SH-SY5Y (cell line): ENCODE results near the gene VIP.

Source experiments
- GATA2 ChIP-seq: IDR thresholded peaks from 2 replicates; pipeline ENCODE4 v1.6.1; 2011; ENCODE audit warnings: mild to moderate bottlenecking, low read depth, low read length
- GATA3 ChIP-seq: IDR thresholded peaks from 2 replicates; pipeline ENCODE4 v1.6.1; 2011; ENCODE audit warnings: low read depth, mild to moderate bottlenecking, low read length, moderate library complexity

The VIP gene

DNA sequence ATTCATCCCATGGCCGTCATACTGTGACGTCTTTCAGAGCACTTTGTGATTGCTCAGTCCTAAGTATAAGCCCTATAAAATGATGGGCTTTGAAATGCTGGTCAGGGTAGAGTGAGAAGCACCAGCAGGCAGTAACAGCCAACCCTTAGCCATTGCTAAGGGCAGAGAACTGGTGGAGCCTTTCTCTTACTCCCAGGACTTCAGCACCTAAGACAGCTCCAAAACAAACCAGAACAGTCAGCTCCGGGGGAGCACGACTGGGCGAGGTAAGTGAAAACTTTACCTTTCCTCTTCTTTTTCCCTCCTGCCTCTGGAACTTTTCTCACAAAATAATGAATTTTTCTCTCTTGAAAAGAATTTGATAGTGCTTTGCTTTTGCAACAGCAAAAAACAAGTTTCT is at the start of gene VIP:
TSS of gene VIP (plus strand) at position 104 of the 400 bp plus-strand sequence. CDS start 1,381 bp downstream, outside the sequence.
- TF ChIP-seq GATA3 (no peak), GATA2 (no peak)

DNA sequence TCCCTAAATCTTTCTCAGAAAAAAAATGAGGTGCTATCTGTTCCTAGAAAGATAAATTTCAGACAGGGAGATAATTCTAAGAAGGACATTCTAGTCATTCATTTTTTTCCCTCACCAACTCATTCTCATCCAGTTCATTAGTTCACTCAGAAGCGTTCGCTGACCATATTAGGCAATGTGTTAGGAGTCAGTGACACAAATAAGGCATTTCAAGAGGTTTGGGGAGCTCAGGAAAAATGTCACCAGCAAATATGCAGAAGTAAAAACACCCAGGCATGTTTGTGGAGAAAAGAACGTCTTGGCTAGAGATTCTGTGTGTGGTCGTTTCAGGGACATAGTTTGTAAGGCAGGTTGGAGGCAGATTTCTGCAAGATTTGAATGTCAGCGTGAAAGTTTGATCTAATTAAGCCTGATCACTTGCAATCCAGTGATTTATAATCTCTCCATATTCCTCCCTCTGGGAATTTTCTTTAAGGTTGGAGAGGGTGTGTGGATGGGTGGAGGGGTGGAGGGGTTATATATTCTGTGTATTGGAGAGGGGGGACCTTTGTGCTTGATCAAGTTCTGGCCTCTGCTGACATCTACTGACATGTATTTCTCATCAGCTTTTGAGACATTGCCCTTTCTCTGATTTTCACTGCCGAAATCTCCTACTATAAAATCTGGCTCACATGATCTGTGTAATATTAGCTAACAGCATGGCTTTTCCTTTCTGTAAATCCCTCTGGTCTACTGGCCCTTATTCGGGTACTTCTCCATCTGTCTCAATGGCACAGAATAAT is 49.3 kb upstream of the VIP start:
- TF ChIP-seq GATA2 (no peak), GATA3 (no peak)

- TF ChIP-seq GATA2 (no peak), GATA3 (no peak)
These were observed 48.7 kb upstream of the VIP start for GRCh38 chr6:152701863-152702401.

DNA sequence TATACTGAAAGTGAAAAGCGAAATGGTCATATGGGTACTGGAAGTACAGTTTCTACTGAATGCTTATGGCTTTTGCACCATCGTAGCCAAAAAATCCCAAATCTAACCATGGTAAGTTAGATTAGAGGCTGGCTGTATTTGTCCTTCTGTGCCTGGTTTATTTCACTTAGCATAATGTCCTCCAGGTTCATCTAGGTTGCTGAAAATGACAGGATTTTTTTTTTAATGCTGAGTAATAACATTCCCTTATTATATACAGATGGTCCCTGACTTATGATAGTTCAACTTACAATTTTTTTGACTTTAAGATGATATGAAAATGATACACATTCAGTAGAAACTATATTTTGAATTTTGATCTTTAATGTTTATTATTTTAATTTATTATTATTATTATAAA is 45.3 kb upstream of the VIP start:
- TF ChIP-seq GATA3 (no peak), GATA2 (no peak)

GRCh38 chr6:152716322-152716721 is 34.3 kb upstream of the VIP start:
- TF ChIP-seq GATA2 (no peak), GATA3 (no peak)

DNA sequence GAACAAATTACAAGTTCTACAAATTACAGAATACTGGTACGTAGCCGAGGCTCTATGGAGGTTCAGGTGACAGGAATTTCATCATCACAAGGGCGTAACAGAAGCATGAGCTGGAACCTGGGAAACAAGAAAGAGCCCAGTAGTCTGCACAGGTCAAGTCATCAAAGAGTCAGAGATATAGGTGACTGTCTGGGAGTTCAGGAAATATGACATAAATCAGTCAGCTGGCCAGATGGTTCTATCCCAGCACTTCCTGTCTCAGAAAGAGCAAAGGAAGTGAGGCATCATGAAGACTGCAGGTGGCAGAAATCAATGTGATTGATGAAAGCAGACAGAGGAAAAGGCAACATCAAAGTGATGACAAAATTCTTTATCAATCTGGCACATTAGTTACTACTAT is 29.6 kb upstream of the VIP start:
- TF ChIP-seq GATA3 (no peak), GATA2 (no peak)

DNA sequence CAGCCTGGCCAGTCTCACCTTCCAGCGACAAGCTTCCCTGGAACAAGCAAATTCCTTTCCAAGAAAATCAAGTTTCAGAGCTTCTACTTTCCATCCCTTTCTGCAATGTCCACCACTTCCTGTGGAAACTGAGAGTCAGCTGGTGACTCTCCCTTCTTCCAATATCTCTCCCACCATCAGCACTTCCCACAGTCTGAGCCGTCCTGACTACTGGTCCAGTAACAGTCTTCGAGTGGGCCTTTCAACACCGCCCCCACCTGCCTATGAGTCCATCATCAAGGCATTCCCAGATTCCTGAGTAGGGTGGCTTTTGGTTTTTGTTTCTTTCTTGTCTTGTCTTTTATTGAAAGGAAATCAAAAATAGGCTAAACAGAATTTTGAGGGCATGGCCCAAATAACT is 28.6 kb upstream of the VIP start:
- no peak for TF ChIP-seq GATA2
- TF ChIP-seq GATA3: no peak

DNA sequence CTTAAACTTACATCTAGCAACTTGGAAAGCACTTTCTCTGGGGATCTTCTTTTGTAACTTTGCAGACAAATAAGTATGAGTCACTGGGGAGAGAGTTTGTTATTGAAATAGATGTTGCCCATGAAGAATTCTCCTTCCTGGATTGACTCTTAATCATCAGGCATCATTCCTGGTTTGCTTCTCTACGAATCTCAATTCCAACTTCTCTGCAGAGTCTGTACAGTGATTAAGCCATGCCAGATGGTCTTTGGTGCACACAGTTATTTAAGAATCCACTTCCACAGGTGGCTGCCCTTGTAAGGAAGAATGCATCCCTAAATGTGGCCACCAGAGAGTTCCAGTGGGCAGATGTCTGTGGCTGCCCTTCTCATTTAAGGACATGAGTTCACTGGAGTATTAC is 27.2 kb upstream of the VIP start:
- TF ChIP-seq GATA2: no peak
- TF ChIP-seq GATA3: no peak

DNA sequence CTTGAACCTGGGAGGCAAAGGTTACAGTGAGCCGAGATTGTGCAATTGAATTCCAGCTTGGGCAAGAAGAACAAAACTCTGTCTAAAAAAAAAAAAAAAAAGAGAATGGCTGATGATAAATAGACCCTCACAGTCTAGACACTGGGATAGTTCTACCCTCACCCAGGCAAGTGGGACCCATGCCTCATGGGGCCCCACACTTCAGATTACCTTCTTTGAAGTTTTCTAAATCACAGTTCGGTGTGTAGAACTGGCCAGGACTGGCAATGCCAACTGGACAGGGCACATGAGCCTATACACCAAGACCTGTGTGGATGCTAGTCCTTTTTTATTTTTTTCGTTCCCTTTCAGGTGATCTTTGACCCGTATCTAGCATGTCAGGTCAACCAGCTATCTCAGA is 24.3 kb upstream of the VIP start:
- no peak for TF ChIP-seq GATA3
- TF ChIP-seq GATA2: no peak

GRCh38 chr6:152727507-152727906 is 23.1 kb upstream of the VIP start:
- TF ChIP-seq GATA3 (no peak), GATA2 (no peak)

DNA sequence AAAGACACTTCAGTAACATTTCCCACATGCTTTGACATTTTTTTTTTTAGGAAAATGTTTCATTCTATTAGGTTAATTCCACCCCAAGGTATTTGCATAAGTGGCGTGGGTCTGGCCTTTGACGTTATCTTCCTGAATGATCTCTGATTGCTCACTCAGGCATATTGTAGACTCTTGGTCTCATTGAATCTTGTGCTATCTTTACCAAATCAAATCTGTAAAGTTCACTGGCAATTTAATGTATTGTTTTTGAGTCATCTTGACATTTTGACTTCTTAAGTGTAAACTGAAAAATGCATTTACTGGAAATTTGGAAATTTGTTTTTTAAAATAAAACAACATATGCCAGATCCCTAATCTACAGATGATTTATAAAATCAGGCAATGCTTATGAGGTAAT is 16.0 kb upstream of the VIP start:
- TF ChIP-seq GATA2: peak; percentile 69; the same call in 1 of the 2 replicates
- peak; percentile 90 for TF ChIP-seq GATA3

DNA sequence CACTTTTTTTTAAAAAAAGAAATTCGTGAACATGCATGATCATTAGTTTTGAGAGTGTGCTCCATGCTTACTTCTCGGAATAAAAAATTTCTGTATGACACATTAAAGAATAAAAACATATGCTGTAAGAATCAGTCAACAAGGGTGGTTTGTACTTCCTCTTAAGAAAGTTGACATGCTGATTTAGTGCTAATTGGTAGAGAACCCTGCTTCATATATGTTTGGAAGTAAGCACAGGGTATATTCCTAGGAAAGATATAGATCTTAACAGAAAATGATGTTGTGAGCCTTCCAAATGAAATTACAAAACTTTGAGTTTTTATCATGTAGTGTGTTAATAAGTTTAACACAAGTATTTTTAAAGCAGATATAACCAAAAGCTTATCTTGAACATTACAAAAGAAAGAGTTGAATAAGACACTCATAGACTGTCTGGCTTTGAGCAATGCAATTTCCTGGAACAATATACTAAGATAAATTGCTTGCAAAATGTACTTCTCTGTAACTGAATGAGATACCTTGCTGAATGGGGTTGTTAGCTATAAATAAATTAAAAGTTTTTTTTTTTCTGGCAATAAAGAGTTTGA is 13.8 kb upstream of the VIP start:
- TF ChIP-seq GATA3: no peak
- TF ChIP-seq GATA2: no peak

DNA sequence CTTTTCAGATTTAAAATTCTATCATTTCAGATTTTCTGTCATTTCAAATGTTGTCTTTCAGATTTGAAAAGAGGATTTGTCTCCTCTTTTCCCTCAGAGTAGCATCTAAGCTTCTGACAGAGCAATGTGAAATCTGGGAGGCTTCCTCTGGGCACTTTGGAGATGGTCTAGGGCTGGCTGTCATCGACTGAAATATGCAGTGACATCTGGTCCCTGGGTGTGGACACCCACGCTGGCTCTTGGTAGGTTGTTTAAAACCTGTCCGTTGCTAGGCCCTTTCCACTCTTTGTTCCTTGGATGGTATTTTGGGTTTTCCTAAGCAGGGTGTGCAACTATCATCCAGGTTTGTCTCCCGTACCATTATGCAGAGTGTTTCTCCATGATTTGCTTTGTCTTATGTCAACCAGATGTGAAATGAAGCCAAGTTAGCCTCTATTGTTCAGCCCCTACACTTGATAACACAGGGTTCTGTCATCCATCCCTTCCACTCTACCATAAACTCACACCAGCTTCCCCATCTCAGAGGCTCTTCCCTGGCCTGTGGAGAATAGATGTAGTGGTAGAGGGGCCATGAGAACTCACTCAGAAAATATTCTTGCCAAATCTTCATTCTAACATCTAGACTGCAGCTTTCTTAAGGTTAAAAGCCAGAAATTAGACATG is 5.0 kb upstream of the VIP start:
- TF ChIP-seq GATA3 (no peak), GATA2 (no peak)

DNA sequence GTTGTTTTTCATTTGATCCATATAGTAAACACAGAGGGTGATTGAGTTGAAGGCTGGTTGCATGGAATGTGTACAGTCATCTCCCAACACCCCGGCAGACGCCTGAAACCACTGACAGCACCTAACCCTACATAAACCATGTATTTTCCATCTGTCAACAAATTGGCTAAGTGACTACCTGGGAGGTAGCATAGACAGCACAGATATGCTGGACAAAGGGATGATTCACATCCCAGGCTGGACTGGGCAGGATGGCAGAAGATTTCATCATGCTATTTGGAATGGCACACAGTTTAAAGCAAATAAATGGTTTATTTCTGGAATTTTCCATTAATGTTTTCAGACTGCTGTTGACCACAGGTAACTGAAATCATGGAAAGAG is 4.4 kb upstream of the VIP start:
- no peak for TF ChIP-seq GATA3
- TF ChIP-seq GATA2: no peak

- no peak for TF ChIP-seq GATA3
- no peak for TF ChIP-seq GATA2
These were observed 1.8 kb upstream of the VIP start for GRCh38 chr6:152748843-152749242.

DNA sequence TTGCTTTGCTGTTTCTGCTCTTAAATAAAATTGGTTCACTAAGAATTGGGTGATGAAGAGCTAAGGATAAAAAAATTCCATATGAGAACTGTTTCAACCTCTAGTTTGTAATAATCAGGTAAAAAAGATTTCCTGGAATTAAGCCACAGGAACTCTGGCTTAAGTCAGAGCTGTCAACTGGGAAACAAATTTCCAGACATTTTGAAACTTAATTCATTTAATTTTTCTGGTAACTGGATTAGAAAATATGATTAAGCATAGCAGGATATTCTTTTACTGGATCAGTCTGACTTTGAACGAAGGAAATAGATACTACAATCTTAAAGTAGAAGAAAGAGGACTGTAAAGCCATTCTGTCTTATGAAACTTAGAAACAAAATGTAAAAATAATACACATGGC is 1.3 kb upstream of the VIP start:
- TF ChIP-seq GATA2: no peak
- no peak for TF ChIP-seq GATA3
